Measurements from ENCODE around the gene TMEM117. TPM values are rescaled to one million over a fixed set of nuclear protein-coding genes. Genes with fewer than 3 reads are reported as not detected.

Gene TMEM117
- total RNA-seq, 4 donors from 2014 or later, result 13.9 to 34.1 (median 29.1) TPM

- TF ChIP-seq EP300 (IDR thresholded peaks at IDR 0.05) (no peak), POLR2AphosphoS5 (IDR thresholded peaks at IDR 0.05) (no peak), POLR2A (IDR thresholded peaks at IDR 0.05) (no peak), CTCF (IDR thresholded peaks at IDR 0.05) (no peak)
- Histone ChIP-seq H3K27me3 (no peaks in the 10 kb centered on the region), H3K4me3 (no peak overlapping the region), H3K4me1 (no peaks in the 10 kb centered on the region), H3K36me3 (no peaks in the 10 kb centered on the region), H3K27ac (no peak overlapping the region), H3K9me3 (no peaks in the 10 kb centered on the region)
- DNase-seq (ENCODE audit: low spot score in 2 of 2), result no peak
Measured at GRCh38 chr12:44342371-44342770, 506.5 kb downstream of the TMEM117 start.

- no peak for DNase-seq (ENCODE audit: low spot score in 2 of 2)
- no peak for TF ChIP-seq POLR2A (IDR thresholded peaks at IDR 0.05)
- TF ChIP-seq EP300 (IDR thresholded peaks at IDR 0.05), result no peak
- no peak for TF ChIP-seq CTCF (IDR thresholded peaks at IDR 0.05)
- no peak for TF ChIP-seq POLR2AphosphoS5 (IDR thresholded peaks at IDR 0.05)
- Histone ChIP-seq H3K4me1 (no peaks in the 10 kb centered on the region), H3K27ac (no peak overlapping the region), H3K36me3 (no peaks in the 10 kb centered on the region), H3K9me3 (no peaks in the 10 kb centered on the region), H3K4me3 (no peak overlapping the region), H3K27me3 (no peaks in the 10 kb centered on the region)
Measured at GRCh38 chr12:44347145-44347544, 511.3 kb downstream of the TMEM117 start.

GRCh38 chr12:44357494-44357893, 521.6 kb downstream of the TMEM117 start:
- Histone ChIP-seq H3K4me1 (no peaks in the 10 kb centered on the region), H3K36me3 (no peaks in the 10 kb centered on the region), H3K4me3 (no peak overlapping the region), H3K9me3 (peaks cover 5% of the 10 kb centered on the region), H3K27ac (no peak overlapping the region), H3K27me3 (no peaks in the 10 kb centered on the region)
- DNase-seq (ENCODE audit: low spot score in 2 of 2), result no peak
- TF ChIP-seq POLR2A (IDR thresholded peaks at IDR 0.05) (no peak), POLR2AphosphoS5 (IDR thresholded peaks at IDR 0.05) (no peak), EP300 (IDR thresholded peaks at IDR 0.05) (no peak), CTCF (IDR thresholded peaks at IDR 0.05) (no peak)
- 100% methylated on average over 2 of the region's 2 CpGs for WGBS

- Histone ChIP-seq H3K36me3 (no peaks in the 10 kb centered on the region), H3K4me3 (no peak overlapping the region), H3K27me3 (no peaks in the 10 kb centered on the region), H3K27ac (no peak overlapping the region), H3K9me3 (peaks cover 5% of the 10 kb centered on the region), H3K4me1 (no peaks in the 10 kb centered on the region)
- no peak for DNase-seq (ENCODE audit: low spot score in 2 of 2)
- WGBS, result 87% methylated on average over 1 of the region's 1 CpG
- TF ChIP-seq CTCF (IDR thresholded peaks at IDR 0.05) (no peak), POLR2AphosphoS5 (IDR thresholded peaks at IDR 0.05) (no peak), POLR2A (IDR thresholded peaks at IDR 0.05) (no peak), EP300 (IDR thresholded peaks at IDR 0.05) (no peak)
Measured at GRCh38 chr12:44358636-44359035, 522.8 kb downstream of the TMEM117 start.

- Histone ChIP-seq H3K27ac (no peak overlapping the region), H3K4me1 (no peaks in the 10 kb centered on the region), H3K36me3 (no peaks in the 10 kb centered on the region), H3K4me3 (no peak overlapping the region), H3K9me3 (no peaks in the 10 kb centered on the region), H3K27me3 (no peaks in the 10 kb centered on the region)
- TF ChIP-seq EP300 (IDR thresholded peaks at IDR 0.05), result no peak
- no peak for TF ChIP-seq POLR2AphosphoS5 (IDR thresholded peaks at IDR 0.05)
- no peak for TF ChIP-seq CTCF (IDR thresholded peaks at IDR 0.05)
- no peak for TF ChIP-seq POLR2A (IDR thresholded peaks at IDR 0.05)
- 91% methylated on average over 2 of the region's 2 CpGs for WGBS
- no peak for DNase-seq (ENCODE audit: low spot score in 2 of 2)
Measured at GRCh38 chr12:44362947-44363346, 527.1 kb downstream of the TMEM117 start.
